ENCODE results near the gene IL21R. TPM values are rescaled to one million over a fixed set of nuclear protein-coding genes. Genes with fewer than 3 reads are reported as not detected.
A peak's percentile ranks its signal among the peaks of the same experiment; 100 is the strongest.

IL21R gene
- total RNA-seq, 1 donor from 2014 or later = under 0.01 TPM

- no peak for DNase-seq
These were observed 62.9 kb downstream of the IL21R start for GRCh38 chr16:27464626-27465482.

- no peak for DNase-seq
These were observed 63.5 kb downstream of the IL21R start for GRCh38 chr16:27465483-27465879.

- no peak for DNase-seq
These were observed 67.1 kb downstream of the IL21R start for GRCh38 chr16:27468941-27469531.

GRCh38 chr16:27470567-27471431 is 68.8 kb downstream of the IL21R start:
- DNase-seq = peak; percentile 90

GRCh38 chr16:27471661-27472060 is 69.7 kb downstream of the IL21R start:
- DNase-seq = no peak

- DNase-seq = no peak
These were observed 70.4 kb downstream of the IL21R start for GRCh38 chr16:27472091-27473020.

- no peak for DNase-seq
These were observed 71.3 kb downstream of the IL21R start for GRCh38 chr16:27473101-27473900.

GRCh38 chr16:27474041-27474440 is 72.1 kb downstream of the IL21R start:
- DNase-seq = no peak

GRCh38 chr16:27474921-27475320 is 72.9 kb downstream of the IL21R start:
- DNase-seq = no peak

GRCh38 chr16:27475561-27475960 is 73.6 kb downstream of the IL21R start:
- DNase-seq = peak; percentile 85

- no peak for DNase-seq
These were observed 74.3 kb downstream of the IL21R start for GRCh38 chr16:27476240-27476639.

- DNase-seq = no peak
These were observed 78.8 kb downstream of the IL21R start for GRCh38 chr16:27480761-27481160.

- DNase-seq = no peak
These were observed 79.4 kb downstream of the IL21R start for GRCh38 chr16:27481282-27481934.

GRCh38 chr16:27482397-27483087 is 80.6 kb downstream of the IL21R start:
- no peak for DNase-seq

- no peak for DNase-seq
These were observed 81.1 kb downstream of the IL21R start for GRCh38 chr16:27483088-27483437.

GRCh38 chr16:27483624-27484023 is 81.7 kb downstream of the IL21R start:
- DNase-seq = peak; percentile 17

- no peak for DNase-seq
These were observed 83.2 kb downstream of the IL21R start for GRCh38 chr16:27485126-27485525.

- no peak for DNase-seq
These were observed 83.8 kb downstream of the IL21R start for GRCh38 chr16:27485811-27486210.

GRCh38 chr16:27486344-27486743 is 84.4 kb downstream of the IL21R start:
- no peak for DNase-seq

GRCh38 chr16:27486760-27487159 is 84.8 kb downstream of the IL21R start:
- no peak for DNase-seq

Data from dermis blood vessel endothelial cell (primary cell).